GM12878 (cell line): ENCODE data around the gene MMP24. TPM values are rescaled to one million over a fixed set of nuclear protein-coding genes. Genes with fewer than 3 reads are reported as not detected.

ENCODE experiments used
- ATAC-seq: fragments of 200-7000 bp; cut with Tn5 transposase; 3 replicates; pipeline ENCODE4 v1.9.1; 2020; ENCODE audit warnings: mild to moderate bottlenecking, moderate library complexity
- BruUV-seq: library from RNA; stranded (reverse); fragments of 400-500 nt; replicated peaks from 2 replicates; lab custom pipeline; 2021; lab: Mats Ljungman, UMichigan
- CTCF ChIA-PET: fragments of 300-600 bp; sonication (Branson Sonifier 250); formaldehyde crosslinking; extraction: SDS; loops from one replicate; lab custom pipeline; 2021; ENCODE audit warnings: inconsistent platforms; lab: Yijun Ruan, JAX
- POLR2A ChIA-PET: fragments of 350-600 bp; formaldehyde crosslinking; extraction: SDS; loops from one replicate; lab custom pipeline; 2021; ENCODE audit warnings: inconsistent platforms; lab: Charles Lee
- RAD21 ChIA-PET: fragments of 300-600 bp; sonication (Branson Sonifier 250); formaldehyde crosslinking; loops from one replicate; lab custom pipeline; 2023; ENCODE audit warnings: antibody characterized with exemption; ENCODE audit not compliant: unreplicated experiment; lab: Charles Lee
- SMC1A ChIA-PET: fragments of 300-600 bp; sonication (Branson Sonifier 250); formaldehyde crosslinking; loops from one replicate; lab custom pipeline; 2023; ENCODE audit not compliant: unreplicated experiment, uncharacterized antibody; lab: Charles Lee
- DNase-seq: peaks from one replicate; pipeline ENCODE4 v3.0.0-alpha.2; 2011; ENCODE audit warnings: low read depth, low spot score
- FAIRE-seq: peaks from 3 replicates; lab custom pipeline; 2011; peaks lifted over from hg19 to GRCh38; lab: Jason Lieb, UNC
- H2AFZ ChIP-seq: 2 replicates; pipeline ENCODE4 v1.6.0; 2011; ENCODE audit warnings: low read depth, low read length, control low read depth; ENCODE audit not compliant: control insufficient read depth
- H3K27ac ChIP-seq: 2 replicates; pipeline ENCODE4 v1.5.1; 2011; ENCODE audit warnings: control low read depth; ENCODE audit not compliant: control insufficient read depth, insufficient read depth
- H3K27me3 ChIP-seq, 2 experiments: replicated peaks in 1 of 2; 2 replicates each; pipeline versions ENCODE4 v1.6.0 to v1.6.1; 2011; ENCODE audit warnings: low read length in 1 of 2; ENCODE audit not compliant: control insufficient read depth in 2 of 2, insufficient read depth in 2 of 2
- H3K36me3 ChIP-seq, 2 experiments: 2 replicates each; pipeline ENCODE4 v1.5.1; 2011; ENCODE audit warnings: low read length in 1 of 2; ENCODE audit not compliant: control insufficient read depth in 2 of 2, insufficient read depth in 2 of 2
- H3K4me1 ChIP-seq: 2 replicates; pipeline ENCODE4 v1.6.1; 2011; ENCODE audit warnings: mild to moderate bottlenecking, low read length, moderate library complexity, mixed read lengths; ENCODE audit not compliant: control insufficient read depth, insufficient read depth
- H3K4me2 ChIP-seq: 2 replicates; pipeline ENCODE4 v1.6.0; 2011; ENCODE audit warnings: control low read depth; ENCODE audit not compliant: control insufficient read depth, insufficient read depth
- H3K4me3 ChIP-seq: fragments of 200-600 bp; sonication (generic); 2 replicates; pipeline ENCODE4 v1.5.1; 2016
- H3K79me2 ChIP-seq: 2 replicates; pipeline ENCODE4 v1.6.0; 2011; ENCODE audit warnings: low read length; ENCODE audit not compliant: control insufficient read depth, insufficient read depth
- H3K9ac ChIP-seq: 2 replicates; pipeline ENCODE4 v1.8.0; 2011; ENCODE audit warnings: low read length, control low read depth, mixed read lengths; ENCODE audit not compliant: control insufficient read depth, insufficient read depth
- H3K9me3 ChIP-seq: replicated peaks from 3 replicates; pipeline ENCODE4 v1.5.1; 2011; ENCODE audit warnings: mild to moderate bottlenecking, low read length; ENCODE audit not compliant: control insufficient read depth, insufficient read depth
- H4K20me1 ChIP-seq: 2 replicates; pipeline ENCODE4 v1.6.0; 2011; ENCODE audit not compliant: control insufficient read depth, insufficient read depth
- ASH2L ChIP-seq: fragments of 300-600, 200-600 bp; sonication (generic); IDR thresholded peaks from 2 replicates; pipeline ENCODE4 v1.6.1; 2017; ENCODE audit warnings: low read depth, mild to moderate bottlenecking, borderline replicate concordance
- EP300 ChIP-seq, 2 experiments: fragments of 150-350 bp in 1 of 2; IDR thresholded peaks; 2 replicates each; pipeline ENCODE4 v1.6.1; 2011 to 2012; ENCODE audit warnings: low read depth in 2 of 2, low read length in 2 of 2, borderline replicate concordance in 1 of 2, improper control_type of control experiment in 1 of 2, inconsistent platforms in 1 of 2; ENCODE audit not compliant: control insufficient read depth in 1 of 2
- ETV6 ChIP-seq, 2 experiments: fragments of 450-650 bp in 1 of 2; IDR thresholded peaks in 1 of 2; conservative IDR thresholded peaks in 1 of 2; 2 replicates each; pipeline ENCODE4 v1.6.1; 2014; ENCODE audit warnings: antibody characterized with exemption in 1 of 2, borderline replicate concordance in 1 of 2, low read depth in 1 of 2, mild to moderate bottlenecking in 1 of 2, moderate library complexity in 1 of 2
- MEF2B ChIP-seq: fragments of 450-650 bp; IDR thresholded peaks from 2 replicates; pipeline ENCODE4 v1.6.1; 2018; ENCODE audit warnings: mild to moderate bottlenecking, moderate library complexity; ENCODE audit not compliant: partially characterized antibody, poor library complexity, severe bottlenecking
- ZBED1 ChIP-seq: IDR thresholded peaks from 2 replicates; pipeline ENCODE4 v1.6.1; 2016; ENCODE audit warnings: borderline replicate concordance
- ZZZ3 ChIP-seq: IDR thresholded peaks from 2 replicates; pipeline ENCODE4 v1.6.1; 2011; ENCODE audit warnings: low read depth; ENCODE audit not compliant: control insufficient read depth, insufficient read length
- WGBS: methylation state at CpG from one replicate; pipeline ENCODE4 v1.1.6; 2016; ENCODE audit warnings: low lambda C conversion rate; ENCODE audit not compliant: insufficient replicate concordance, insufficient coverage; ENCODE audit errors: missing lambda C conversion rate; 5-methylcytosine and 5-hydroxymethylcytosine counted together
- in situ Hi-C: fragments of 300-500 bp; cut with MboI; formaldehyde crosslinking; loops from 9 replicates; pipeline ENCODE4 v1.14.3; 2018; ENCODE audit warnings: mixed read lengths
- intact Hi-C: fragments of 100-400 bp; cut with micrococcal nuclease; formaldehyde crosslinking; loops from one replicate; pipeline ENCODE4 v1.14.2; 2022; ENCODE audit not compliant: unreplicated experiment
- polyA plus RNA-seq, 11 experiments: library from polyadenylated mRNA; depleted of rRNA in 4 of 11; unstranded in 6 of 11; stranded (reverse) in 5 of 11; fragments of >200 nt; fragmentation: Nextera tagmentation in 4 of 11; fragmentation: Illumina TruSeq in 1 of 11; extraction: Ambion mirVana in 4 of 11; extraction: Trizol in 1 of 11; gene quantifications; 1 replicate in 1 of 11; 2 replicates in 10 of 11; pipeline versions ENCODE4 v1.2.1 to v1.2.3, GENCODE V29; 2011 to 2016; ENCODE audit warnings: inconsistent platforms in 2 of 11, missing spikeins in 2 of 11, low read depth in 1 of 11
- total RNA-seq, 4 experiments: library from RNA; depleted of rRNA in 3 of 4; stranded (reverse); fragments of >200 nt in 3 of 4; fragmentation: Illumina TruSeq in 1 of 4; extraction: Trizol in 1 of 4; gene quantifications; 2 replicates each; pipeline versions ENCODE4 v1.2.1 to v1.2.3, GENCODE V29; 2013 to 2021
- TF ChIP-seq, protein P1 (sequence below): fragments of 450-650 bp; IDR thresholded peaks from 2 replicates; pipeline ENCODE4 v1.6.1; 2017; ENCODE audit warnings: low read depth, mild to moderate bottlenecking, moderate library complexity

Gene MMP24
- total and polyA plus RNA-seq, 10 of the 15 experiments (the other 5 are each of a cell fraction or from before 2014, with no cell fraction given) = 0.01 to 0.11 (median 0.04) TPM; not detected in 5

- intact Hi-C loops = loop anchor here (5.0 kb wide), 2 partner anchors 250 to 375 kb away; partner anchors contain the start of genes GSS and MYH7B
- no peak overlapping the region for H3K27ac ChIP-seq
- H3K4me3 ChIP-seq = no peak overlapping the region
- no TSS peak for BruUV-seq
- no peak overlapping the region for H3K9ac ChIP-seq
- FAIRE-seq = no peak
- no peak for DNase-seq
- no peaks in the 10 kb centered on the region; the same call in 1 of the 2 replicates for H4K20me1 ChIP-seq
- TF ChIP-seq MEF2B (no peak), EP300 (IDR thresholded peaks at IDR 0.05; ENCODE audit: borderline replicate concordance in 1 of 2, control insufficient read depth in 1 of 2, low read depth in 2 of 2, low read length in 2 of 2) (no peak), ETV6 (conservative IDR thresholded peaks at IDR 0.05 in 1 of 2, IDR thresholded peaks at IDR 0.05 in 1 of 2; ENCODE audit: borderline replicate concordance in 1 of 2, low read depth in 1 of 2) (no peak), ZZZ3 (no peak), ZBED1 (no peak), ASH2L (no peak)
- TF ChIP-seq, protein P1, sequence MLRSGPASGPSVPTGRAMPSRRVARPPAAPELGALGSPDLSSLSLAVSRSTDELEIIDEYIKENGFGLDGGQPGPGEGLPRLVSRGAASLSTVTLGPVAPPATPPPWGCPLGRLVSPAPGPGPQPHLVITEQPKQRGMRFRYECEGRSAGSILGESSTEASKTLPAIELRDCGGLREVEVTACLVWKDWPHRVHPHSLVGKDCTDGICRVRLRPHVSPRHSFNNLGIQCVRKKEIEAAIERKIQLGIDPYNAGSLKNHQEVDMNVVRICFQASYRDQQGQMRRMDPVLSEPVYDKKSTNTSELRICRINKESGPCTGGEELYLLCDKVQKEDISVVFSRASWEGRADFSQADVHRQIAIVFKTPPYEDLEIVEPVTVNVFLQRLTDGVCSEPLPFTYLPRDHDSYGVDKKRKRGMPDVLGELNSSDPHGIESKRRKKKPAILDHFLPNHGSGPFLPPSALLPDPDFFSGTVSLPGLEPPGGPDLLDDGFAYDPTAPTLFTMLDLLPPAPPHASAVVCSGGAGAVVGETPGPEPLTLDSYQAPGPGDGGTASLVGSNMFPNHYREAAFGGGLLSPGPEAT = no peak
- TF ChIP-seq, all 136 proteins: peak for 0
- no peaks in the 10 kb centered on the region for H3K9me3 ChIP-seq
- H3K79me2 ChIP-seq = no peaks in the 10 kb centered on the region
- CTCF ChIA-PET = interaction anchor here (1.2 to 4.6 kb wide), 5 partner anchors 60 to 333 kb away, joined by 3 to 58 read pairs (median 30); partner anchors contain the start of gene EDEM2
- no peak overlapping the region for H2AFZ ChIP-seq
- POLR2A ChIA-PET = no interaction called here
- H3K4me1 ChIP-seq = no peaks in the 10 kb centered on the region
- no peak overlapping the region for H3K4me2 ChIP-seq
- SMC1A ChIA-PET = interaction anchor here (1.0 kb wide), 2 partner anchors 62 to 111 kb away, joined by 3 to 5 read pairs; no protein-coding TSS in a partner anchor
- in situ Hi-C loops = no loop called here
- H3K27me3 ChIP-seq = no peaks in the 10 kb centered on the region
- 32% methylated on average over 1 of the region's 1 CpG for WGBS
- RAD21 ChIA-PET = interaction anchor here (1.2 to 1.5 kb wide), 2 partner anchors 62 to 111 kb away, joined by 5 to 8 read pairs; no protein-coding TSS in a partner anchor
- no peaks in the 10 kb centered on the region for H3K36me3 ChIP-seq
- ATAC-seq = no peak
These were observed 19.7 kb upstream of the MMP24 start for GRCh38 chr20:35206802-35207201.
